HCT116 (cell line): Measurements from ENCODE around the gene DTNB. TPM values are rescaled to one million over a fixed set of nuclear protein-coding genes. Genes with fewer than 3 reads are reported as not detected.

Source experiments
- ATAC-seq: fragments of 200-7000 bp; cut with Tn5 transposase; 2 replicates; pipeline ENCODE4 v1.9.1; 2020; ENCODE audit warnings: mild to moderate bottlenecking, moderate library complexity
- BruUV-seq: library from RNA; stranded (reverse); fragments of 400-500 nt; replicated peaks from 2 replicates; lab custom pipeline; 2021; lab: Mats Ljungman, UMichigan
- CTCF ChIA-PET: fragments of 300-600 bp; sonication (Branson Sonifier 250); formaldehyde crosslinking; loops from one replicate; lab custom pipeline; 2021; ENCODE audit warnings: antibody characterized with exemption; lab: Charles Lee
- POLR2A ChIA-PET: fragments of 300-600, 350-600 bp; sonication (Branson Sonifier 250); formaldehyde crosslinking; loops from one replicate; lab custom pipeline; 2021; ENCODE audit warnings: antibody characterized with exemption; lab: Charles Lee
- RAD21 ChIA-PET, 2 experiments: fragments of 300-600 bp; sonication (Branson Sonifier 250); formaldehyde crosslinking; loops; one replicate each; lab custom pipeline; 2023; ENCODE audit warnings: low total read pairs in 2 of 2; ENCODE audit not compliant: uncharacterized antibody in 2 of 2, unreplicated experiment in 2 of 2, low non-redundant PET in 1 of 2; lab: Charles Lee
- DNase-seq: peaks from one replicate; pipeline ENCODE4 v3.0.0-alpha.2; 2010; ENCODE audit warnings: low read depth, low spot score
- H2AFZ ChIP-seq: fragments of 200-600 bp; shearing (Covaris generic), sonication (generic); 2 replicates; pipeline ENCODE4 v1.6.1; 2017; ENCODE audit warnings: low read depth, mixed run types, mixed read lengths, antibody characterized with exemption, low read length; ENCODE audit not compliant: poor library complexity, severe bottlenecking
- H3K27ac ChIP-seq: 2 replicates; pipeline ENCODE4 v1.5.1; 2012; ENCODE audit warnings: low read depth, low read length
- H3K27me3 ChIP-seq: fragments of 200-600 bp; sonication (generic); 2 replicates; pipeline ENCODE4 v1.6.1; 2016; ENCODE audit warnings: mixed run types, low read length, mixed read lengths; ENCODE audit not compliant: insufficient read depth
- H3K36me3 ChIP-seq, 2 experiments: fragments of 200-500 bp in 1 of 2; fragments of 200-600 bp in 1 of 2; sonication (Bioruptor generic) in 1 of 2; sonication (generic) in 1 of 2; 2 replicates each; pipeline versions ENCODE4 v1.5.1 to v1.6.1; 2014 to 2016; ENCODE audit warnings: low read length in 2 of 2, inconsistent platforms in 1 of 2, mixed read lengths in 1 of 2, mixed run types in 1 of 2; ENCODE audit not compliant: insufficient read depth in 2 of 2, control insufficient read depth in 1 of 2
- H3K4me1 ChIP-seq, 2 experiments: fragments of 200-600 bp in 1 of 2; sonication (generic) in 1 of 2; 2 replicates each; pipeline versions ENCODE4 v1.5.1 to v1.6.1; 2012 to 2017; ENCODE audit warnings: low read length in 2 of 2, inconsistent platforms in 1 of 2, mild to moderate bottlenecking in 1 of 2, mixed read lengths in 1 of 2, mixed run types in 1 of 2, moderate library complexity in 1 of 2; ENCODE audit not compliant: insufficient read depth in 2 of 2, control insufficient read depth in 1 of 2
- H3K4me2 ChIP-seq: fragments of 200-600 bp; sonication (generic); 2 replicates; pipeline ENCODE4 v1.6.1; 2017; ENCODE audit warnings: mixed run types, low read length, mixed read lengths
- H3K4me3 ChIP-seq, 2 experiments: fragments of 200-600 bp in 1 of 2; sonication (generic) in 1 of 2; replicated peaks in 1 of 2; 2 replicates each; pipeline ENCODE4 v1.5.1; 2011 to 2016; ENCODE audit warnings: low read length in 2 of 2, control low read depth in 1 of 2, low read depth in 1 of 2, mild to moderate bottlenecking in 1 of 2, mixed read lengths in 1 of 2, mixed run types in 1 of 2
- H3K79me2 ChIP-seq: fragments of 200-600 bp; sonication (generic); 2 replicates; pipeline ENCODE4 v1.6.1; 2017; ENCODE audit warnings: mild to moderate bottlenecking, mixed run types, low read length, moderate library complexity, mixed read lengths; ENCODE audit not compliant: insufficient read depth
- H3K9ac ChIP-seq: fragments of 200-600 bp; sonication (generic); 2 replicates; pipeline ENCODE4 v1.6.1; 2016; ENCODE audit warnings: low read length, mixed read lengths
- H3K9me2 ChIP-seq: fragments of 200-600 bp; sonication (generic), shearing (Covaris generic); 2 replicates; pipeline ENCODE4 v1.6.1; 2017; ENCODE audit warnings: mixed run types, mild to moderate bottlenecking, moderate library complexity; ENCODE audit not compliant: insufficient read depth
- H3K9me3 ChIP-seq, 2 experiments: fragments of 200-500 bp in 1 of 2; fragments of 200-600 bp in 1 of 2; sonication (Bioruptor generic) in 1 of 2; sonication (generic) in 1 of 2; 2 replicates each; pipeline ENCODE4 v1.6.1; 2014 to 2017; ENCODE audit warnings: low read length in 2 of 2, mixed read lengths in 2 of 2, inconsistent platforms in 1 of 2, low read depth in 1 of 2, mild to moderate bottlenecking in 1 of 2, mixed run types in 1 of 2, moderate library complexity in 1 of 2; ENCODE audit not compliant: control insufficient read depth in 1 of 2, insufficient read depth in 1 of 2
- H4K20me1 ChIP-seq: fragments of 200-600 bp; sonication (generic), shearing (Covaris generic); 2 replicates; pipeline ENCODE4 v1.6.1; 2017; ENCODE audit warnings: mixed run types, mild to moderate bottlenecking, moderate library complexity; ENCODE audit not compliant: insufficient read depth
- CEBPB ChIP-seq: IDR thresholded peaks from 2 replicates; pipeline ENCODE4 v1.6.1; 2012; ENCODE audit warnings: low read depth
- FOSL1 ChIP-seq: IDR thresholded peaks from 2 replicates; pipeline ENCODE4 v1.6.1; 2012; ENCODE audit warnings: low read depth
- JUND ChIP-seq: IDR thresholded peaks from 2 replicates; pipeline ENCODE4 v1.6.1; 2012
- RAD21 ChIP-seq: IDR thresholded peaks from 2 replicates; pipeline ENCODE4 v1.6.1; 2012; ENCODE audit warnings: low read depth, mild to moderate bottlenecking
- SP1 ChIP-seq: IDR thresholded peaks from 2 replicates; pipeline ENCODE4 v1.6.1; 2012; ENCODE audit warnings: low read depth
- YY1 ChIP-seq: IDR thresholded peaks from 2 replicates; pipeline ENCODE4 v1.6.1; 2011; ENCODE audit warnings: low read length, low read depth, moderate library complexity, mild to moderate bottlenecking; ENCODE audit not compliant: insufficient replicate concordance; ENCODE audit errors: extremely low read depth
- intact Hi-C: fragments of 100-400 bp; cut with micrococcal nuclease; formaldehyde crosslinking; loops from 2 replicates; pipeline ENCODE4 v1.10.0; 2022
- total RNA-seq: library from RNA; stranded (reverse); gene quantifications from one replicate; pipeline ENCODE4 v1.2.1, GENCODE V29; 2021; ENCODE audit not compliant: unreplicated experiment
- TF ChIP-seq, protein P1 (sequence below), 3 experiments: fragments of 200-600 bp in 1 of 3; sonication (generic) in 1 of 3; IDR thresholded peaks in 2 of 3; conservative IDR thresholded peaks in 1 of 3; 2 replicates each; pipeline ENCODE4 v1.5.1; 2012 to 2017; ENCODE audit warnings: low read depth in 2 of 3, low read length in 2 of 3, antibody characterized with exemption in 1 of 3, borderline replicate concordance in 1 of 3, control low read depth in 1 of 3, mild to moderate bottlenecking in 1 of 3, mixed read lengths in 1 of 3, mixed run types in 1 of 3, moderate library complexity in 1 of 3; ENCODE audit not compliant: insufficient read depth in 1 of 3
- TF ChIP-seq, protein P2 (sequence below): IDR thresholded peaks from 2 replicates; pipeline ENCODE4 v1.6.1; 2011; ENCODE audit warnings: mild to moderate bottlenecking, low read length, moderate library complexity; ENCODE audit not compliant: insufficient replicate concordance; ENCODE audit errors: extremely low read depth
- TF ChIP-seq, protein P3 (sequence below): IDR thresholded peaks from 2 replicates; pipeline ENCODE4 v1.6.1; 2012

DTNB gene
- total RNA-seq, 1 experiment from 2014 or later, result 30.2 TPM

DNA sequence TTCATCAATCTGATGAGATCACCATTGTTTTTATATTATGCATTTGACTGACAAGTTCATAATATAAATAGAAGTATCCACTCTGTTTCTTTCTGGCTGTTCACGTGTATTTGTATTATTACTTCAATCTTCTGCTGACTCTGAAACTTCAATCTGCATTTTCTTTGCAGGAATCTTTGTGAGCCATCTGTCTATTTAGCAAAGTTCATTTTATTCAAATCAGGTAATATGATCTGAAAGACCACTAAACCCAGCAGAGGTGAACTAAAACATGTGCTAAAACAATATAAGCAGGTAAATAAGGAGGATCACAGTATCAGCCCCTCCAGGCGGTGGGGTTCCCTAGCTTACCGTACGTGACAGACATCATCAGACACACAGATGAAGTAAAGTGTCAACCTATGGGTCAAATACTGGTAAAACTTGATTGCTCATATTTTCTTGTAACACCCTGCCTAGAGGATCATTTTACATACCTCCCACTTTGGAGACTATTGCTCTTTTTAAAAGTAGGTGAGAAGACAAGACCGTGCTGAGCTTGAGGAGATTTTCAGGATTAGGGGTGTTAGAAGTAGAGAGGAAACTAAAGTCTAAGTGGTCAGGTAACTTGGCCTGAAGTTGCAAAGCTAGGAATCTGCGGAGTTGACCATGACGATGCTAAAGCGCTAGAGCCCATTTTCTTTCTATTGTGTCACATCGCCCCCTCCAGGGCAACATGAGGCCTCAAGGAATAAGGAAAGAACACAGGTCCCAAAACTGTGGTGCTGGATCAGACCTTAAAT is 9.0 kb downstream of the DTNB start:
- no peak overlapping the region for H2AFZ ChIP-seq
- ChIA-PET POLR2A (interaction anchor here (0.6 to 1.2 kb wide), 3 partner anchors 7 to 57 kb away, joined by 3 to 5 read pairs (median 3); no protein-coding TSS in a partner anchor), RAD21 (interaction anchor here (0.7 to 1.7 kb wide), 4 partner anchors 38 to 60 kb away, joined by 3 to 14 read pairs (median 8); no protein-coding TSS in a partner anchor), CTCF (interaction anchor here (0.7 to 3.4 kb wide), 22 partner anchors 10 to 498 kb away, joined by 3 to 87 read pairs (median 4); partner anchors contain the start of gene DTNB)
- TF ChIP-seq SP1 (peak; percentile 2; the same call in 1 of the 2 replicates), CEBPB (peak; percentile 6; the same call in 1 of the 2 replicates), JUND (0 out of 2 replicates have a peak, but pooled peaks have one; percentile 9), FOSL1 (0 out of 2 replicates have a peak, but pooled peaks have one; percentile 8), YY1 (peak; percentile 49), RAD21 (peak; percentile 89)
- TF ChIP-seq, protein P1, sequence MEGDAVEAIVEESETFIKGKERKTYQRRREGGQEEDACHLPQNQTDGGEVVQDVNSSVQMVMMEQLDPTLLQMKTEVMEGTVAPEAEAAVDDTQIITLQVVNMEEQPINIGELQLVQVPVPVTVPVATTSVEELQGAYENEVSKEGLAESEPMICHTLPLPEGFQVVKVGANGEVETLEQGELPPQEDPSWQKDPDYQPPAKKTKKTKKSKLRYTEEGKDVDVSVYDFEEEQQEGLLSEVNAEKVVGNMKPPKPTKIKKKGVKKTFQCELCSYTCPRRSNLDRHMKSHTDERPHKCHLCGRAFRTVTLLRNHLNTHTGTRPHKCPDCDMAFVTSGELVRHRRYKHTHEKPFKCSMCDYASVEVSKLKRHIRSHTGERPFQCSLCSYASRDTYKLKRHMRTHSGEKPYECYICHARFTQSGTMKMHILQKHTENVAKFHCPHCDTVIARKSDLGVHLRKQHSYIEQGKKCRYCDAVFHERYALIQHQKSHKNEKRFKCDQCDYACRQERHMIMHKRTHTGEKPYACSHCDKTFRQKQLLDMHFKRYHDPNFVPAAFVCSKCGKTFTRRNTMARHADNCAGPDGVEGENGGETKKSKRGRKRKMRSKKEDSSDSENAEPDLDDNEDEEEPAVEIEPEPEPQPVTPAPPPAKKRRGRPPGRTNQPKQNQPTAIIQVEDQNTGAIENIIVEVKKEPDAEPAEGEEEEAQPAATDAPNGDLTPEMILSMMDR (IDR thresholded peaks at IDR 0.05 in 2 of 3, conservative IDR thresholded peaks at IDR 0.05 in 1 of 3; ENCODE audit: borderline replicate concordance in 1 of 3, insufficient read depth in 1 of 3, low read depth in 2 of 3, low read length in 2 of 3), result peak; percentile 81 to 90 (median 85)
- TF ChIP-seq, protein P2, sequence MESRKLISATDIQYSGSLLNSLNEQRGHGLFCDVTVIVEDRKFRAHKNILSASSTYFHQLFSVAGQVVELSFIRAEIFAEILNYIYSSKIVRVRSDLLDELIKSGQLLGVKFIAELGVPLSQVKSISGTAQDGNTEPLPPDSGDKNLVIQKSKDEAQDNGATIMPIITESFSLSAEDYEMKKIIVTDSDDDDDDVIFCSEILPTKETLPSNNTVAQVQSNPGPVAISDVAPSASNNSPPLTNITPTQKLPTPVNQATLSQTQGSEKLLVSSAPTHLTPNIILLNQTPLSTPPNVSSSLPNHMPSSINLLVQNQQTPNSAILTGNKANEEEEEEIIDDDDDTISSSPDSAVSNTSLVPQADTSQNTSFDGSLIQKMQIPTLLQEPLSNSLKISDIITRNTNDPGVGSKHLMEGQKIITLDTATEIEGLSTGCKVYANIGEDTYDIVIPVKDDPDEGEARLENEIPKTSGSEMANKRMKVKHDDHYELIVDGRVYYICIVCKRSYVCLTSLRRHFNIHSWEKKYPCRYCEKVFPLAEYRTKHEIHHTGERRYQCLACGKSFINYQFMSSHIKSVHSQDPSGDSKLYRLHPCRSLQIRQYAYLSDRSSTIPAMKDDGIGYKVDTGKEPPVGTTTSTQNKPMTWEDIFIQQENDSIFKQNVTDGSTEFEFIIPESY, result no peak
- TF ChIP-seq, protein P3, sequence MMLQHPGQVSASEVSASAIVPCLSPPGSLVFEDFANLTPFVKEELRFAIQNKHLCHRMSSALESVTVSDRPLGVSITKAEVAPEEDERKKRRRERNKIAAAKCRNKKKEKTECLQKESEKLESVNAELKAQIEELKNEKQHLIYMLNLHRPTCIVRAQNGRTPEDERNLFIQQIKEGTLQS, result no peak
- H3K36me3 ChIP-seq, result no peaks in the 10 kb centered on the region
- H3K9me3 ChIP-seq, result no peaks in the 10 kb centered on the region
- no TSS peak for BruUV-seq
- H3K9me2 ChIP-seq, result no peaks in the 10 kb centered on the region
- H3K9ac ChIP-seq, result peak overlapping the region; percentile 38
- H4K20me1 ChIP-seq, result no peaks in the 10 kb centered on the region
- no peaks in the 10 kb centered on the region for H3K27me3 ChIP-seq
- intact Hi-C loops, result loop anchor here (1.0 to 10.0 kb wide), 2 partner anchors 57 to 360 kb away; no protein-coding TSS in a partner anchor
- H3K4me3 ChIP-seq, result peak overlapping the region; percentile 0 to 33; a peak in 3 of 4 replicates
- peaks cover 10 to 16% of the 10 kb centered on the region in 2 experiments for H3K4me1 ChIP-seq
- H3K4me2 ChIP-seq, result peak overlapping the region; percentile 74
- DNase-seq (peak; percentile 68), ATAC-seq (peak; percentile 97)
- peak overlapping the region; percentile 3; the same call in 1 of the 2 replicates for H3K27ac ChIP-seq
- H3K79me2 ChIP-seq, result peaks cover 38% of the 10 kb centered on the region
